ENCODE measurements around the gene RGS5. TPM values are rescaled to one million over a fixed set of nuclear protein-coding genes. Genes with fewer than 3 reads are reported as not detected.

Gene RGS5
- total RNA-seq, 1 experiment from 2014 or later: 14.1 TPM

DNA sequence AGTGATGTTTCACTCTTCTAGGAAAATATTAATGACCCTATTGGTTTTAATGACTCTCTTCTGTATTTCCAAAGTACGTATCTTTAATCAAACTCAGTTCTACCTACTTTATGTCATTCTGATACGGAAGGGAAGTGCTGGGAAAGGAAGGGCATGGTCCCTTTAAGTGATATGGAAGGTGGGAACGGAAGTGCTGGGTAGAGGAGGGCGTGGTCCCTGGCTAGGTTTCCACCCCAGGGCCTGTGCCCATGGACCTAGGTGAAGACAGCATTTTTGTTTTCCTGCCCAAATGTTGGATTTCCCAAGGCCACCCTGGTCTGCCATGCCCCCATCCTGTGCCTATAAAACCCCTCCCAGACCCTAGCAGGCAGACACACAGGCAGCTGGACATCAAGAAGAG, 109.5 kb downstream of the RGS5 start:
- Mint-ChIP-seq H3K4me1 (ENCODE audit: insufficient read depth, unreplicated experiment) (peaks cover 7% of the 10 kb centered on the region), H3K27me3 (ENCODE audit: insufficient read depth, unreplicated experiment) (no peaks in the 10 kb centered on the region), H3K9me3 (ENCODE audit: unreplicated experiment) (peaks cover 5% of the 10 kb centered on the region), H3K36me3 (ENCODE audit: insufficient read depth, unreplicated experiment) (no peaks in the 10 kb centered on the region), H3K4me3 (ENCODE audit: unreplicated experiment) (no peak overlapping the region), H3K27ac (ENCODE audit: low read depth, unreplicated experiment) (no peak overlapping the region)
- TF ChIP-seq, protein P1, sequence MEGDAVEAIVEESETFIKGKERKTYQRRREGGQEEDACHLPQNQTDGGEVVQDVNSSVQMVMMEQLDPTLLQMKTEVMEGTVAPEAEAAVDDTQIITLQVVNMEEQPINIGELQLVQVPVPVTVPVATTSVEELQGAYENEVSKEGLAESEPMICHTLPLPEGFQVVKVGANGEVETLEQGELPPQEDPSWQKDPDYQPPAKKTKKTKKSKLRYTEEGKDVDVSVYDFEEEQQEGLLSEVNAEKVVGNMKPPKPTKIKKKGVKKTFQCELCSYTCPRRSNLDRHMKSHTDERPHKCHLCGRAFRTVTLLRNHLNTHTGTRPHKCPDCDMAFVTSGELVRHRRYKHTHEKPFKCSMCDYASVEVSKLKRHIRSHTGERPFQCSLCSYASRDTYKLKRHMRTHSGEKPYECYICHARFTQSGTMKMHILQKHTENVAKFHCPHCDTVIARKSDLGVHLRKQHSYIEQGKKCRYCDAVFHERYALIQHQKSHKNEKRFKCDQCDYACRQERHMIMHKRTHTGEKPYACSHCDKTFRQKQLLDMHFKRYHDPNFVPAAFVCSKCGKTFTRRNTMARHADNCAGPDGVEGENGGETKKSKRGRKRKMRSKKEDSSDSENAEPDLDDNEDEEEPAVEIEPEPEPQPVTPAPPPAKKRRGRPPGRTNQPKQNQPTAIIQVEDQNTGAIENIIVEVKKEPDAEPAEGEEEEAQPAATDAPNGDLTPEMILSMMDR (IDR thresholded peaks at IDR 0.05; ENCODE audit: unreplicated experiment): no peak
- ChIA-PET POLR2A (no interaction called here), CTCF (no interaction called here)
- intact Hi-C loops (cut with micrococcal nuclease): no loop called here
- no peak for DNase-seq (ENCODE audit: unreplicated experiment)
- BruUV-seq (replicated peaks): no TSS peak

Other genes starting within 250 kb of the RGS5 start
- 0.28 TPM in 1 of 2 replicates, not detected in the other for gene RGS4, start 133.6 kb downstream of the RGS5 start, total RNA-seq (2022)
- 14.7 and 23.8 TPM in 2 replicates for gene NUF2, start 119.0 kb upstream of the RGS5 start, total RNA-seq (2022)